Stimulated activated CD8-positive, alpha-beta memory T cell treated with anti-CD3 and anti-CD28 coated beads, Interleukin-15, amount 100 ng/mL, for 48 hours (primary cell): ENCODE data around the gene PDLIM5.

ENCODE experiments used
- DNase-seq, 2 donors: peaks; one replicate each; pipeline ENCODE4 v3.0.0-alpha.2; 2020; ENCODE audit warnings: low read depth in 2 of 2

PDLIM5 gene

GRCh38 chr4:94695384-94695783 is 243.6 kb downstream of the PDLIM5 start:
- no peak for DNase-seq

DNA sequence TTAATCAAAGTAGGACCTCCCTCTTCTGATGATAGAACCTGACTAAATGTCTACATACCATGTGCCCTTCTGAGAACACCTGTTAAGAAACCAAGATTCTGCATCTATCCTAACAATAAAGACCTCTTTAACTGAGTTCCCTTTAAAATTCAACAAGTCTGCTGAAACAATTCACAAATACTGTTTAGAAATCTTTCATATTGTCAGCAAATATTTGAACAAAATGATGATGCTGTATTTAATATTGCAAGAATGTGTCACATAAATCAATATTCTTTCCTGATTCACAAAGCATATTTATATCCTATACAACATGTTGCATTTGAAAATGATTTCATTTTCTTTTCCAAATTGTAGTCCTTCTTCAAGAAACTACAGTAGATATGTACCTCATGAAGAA is 246.4 kb downstream of the PDLIM5 start:
- no peak for DNase-seq

DNA sequence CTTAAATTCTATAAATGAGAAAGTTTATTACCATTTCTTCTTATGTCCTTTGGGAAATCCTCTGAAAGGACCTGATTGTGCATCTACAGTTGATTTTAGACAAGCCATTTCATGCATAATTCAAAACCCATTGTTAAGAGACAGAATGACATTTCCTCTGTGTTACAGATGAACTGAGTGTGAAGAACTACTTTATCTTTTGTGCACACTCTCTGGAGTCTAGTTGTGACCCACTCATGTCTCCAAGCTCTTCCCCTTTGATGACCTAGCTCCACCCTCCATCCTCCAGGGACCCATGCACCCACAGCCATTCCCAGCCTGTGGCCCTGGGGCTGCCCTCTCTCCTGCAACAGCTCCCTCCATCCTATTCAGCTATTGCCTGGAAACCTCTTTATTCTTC is 248.6 kb downstream of the PDLIM5 start:
- DNase-seq = no peak

DNA sequence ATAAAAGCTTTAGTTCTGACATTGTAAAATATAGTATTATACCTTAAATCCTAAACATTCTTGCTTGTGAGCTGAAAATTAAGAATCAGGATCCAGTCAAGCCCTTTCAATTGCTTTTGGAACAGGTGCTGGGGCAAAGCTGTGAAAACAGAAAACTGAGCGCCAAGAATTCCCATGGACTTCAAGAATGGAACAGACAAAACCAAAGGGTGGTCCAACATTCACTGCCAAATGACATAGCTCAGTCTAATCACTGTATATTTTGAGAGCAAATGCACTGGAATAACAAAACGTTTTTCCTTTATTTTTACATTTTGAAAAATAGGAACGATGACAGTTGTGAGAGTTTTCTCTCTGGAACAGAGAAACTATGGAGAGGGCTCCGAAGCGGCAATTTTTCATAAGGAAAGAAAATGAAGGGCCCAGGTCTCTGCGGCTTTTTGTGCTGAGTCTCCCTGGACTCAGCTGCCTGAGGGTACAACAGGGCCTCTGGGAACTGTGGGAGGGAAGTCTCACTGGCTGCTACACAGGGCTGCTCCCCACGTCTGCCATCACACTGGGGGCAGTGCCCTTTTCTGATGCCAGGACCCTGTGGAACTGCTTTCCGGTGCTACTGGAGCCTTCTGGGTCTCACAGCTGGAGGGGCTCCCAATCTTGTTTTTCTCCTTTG is 250.0 kb downstream of the PDLIM5 start:
- no peak for DNase-seq

DNA sequence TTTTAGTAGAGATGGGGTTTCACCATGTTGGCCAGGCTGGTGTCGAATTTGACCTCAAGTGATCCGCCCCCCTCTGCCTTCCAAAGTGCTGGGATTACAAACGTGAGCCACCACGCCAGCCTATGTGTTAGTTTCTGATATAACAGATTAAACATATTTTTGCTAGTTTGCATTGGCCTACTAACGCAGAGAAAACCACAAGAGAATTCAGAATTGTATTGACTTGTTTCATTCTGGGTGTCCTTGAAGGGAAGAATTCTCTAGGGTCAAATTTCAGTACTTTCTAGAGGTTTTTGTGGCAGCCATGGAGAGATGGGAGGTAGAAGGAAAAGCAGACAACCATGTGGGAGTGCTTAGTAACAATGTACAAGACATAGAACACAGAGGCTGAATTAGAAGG is 259.9 kb downstream of the PDLIM5 start:
- no peak for DNase-seq

DNA sequence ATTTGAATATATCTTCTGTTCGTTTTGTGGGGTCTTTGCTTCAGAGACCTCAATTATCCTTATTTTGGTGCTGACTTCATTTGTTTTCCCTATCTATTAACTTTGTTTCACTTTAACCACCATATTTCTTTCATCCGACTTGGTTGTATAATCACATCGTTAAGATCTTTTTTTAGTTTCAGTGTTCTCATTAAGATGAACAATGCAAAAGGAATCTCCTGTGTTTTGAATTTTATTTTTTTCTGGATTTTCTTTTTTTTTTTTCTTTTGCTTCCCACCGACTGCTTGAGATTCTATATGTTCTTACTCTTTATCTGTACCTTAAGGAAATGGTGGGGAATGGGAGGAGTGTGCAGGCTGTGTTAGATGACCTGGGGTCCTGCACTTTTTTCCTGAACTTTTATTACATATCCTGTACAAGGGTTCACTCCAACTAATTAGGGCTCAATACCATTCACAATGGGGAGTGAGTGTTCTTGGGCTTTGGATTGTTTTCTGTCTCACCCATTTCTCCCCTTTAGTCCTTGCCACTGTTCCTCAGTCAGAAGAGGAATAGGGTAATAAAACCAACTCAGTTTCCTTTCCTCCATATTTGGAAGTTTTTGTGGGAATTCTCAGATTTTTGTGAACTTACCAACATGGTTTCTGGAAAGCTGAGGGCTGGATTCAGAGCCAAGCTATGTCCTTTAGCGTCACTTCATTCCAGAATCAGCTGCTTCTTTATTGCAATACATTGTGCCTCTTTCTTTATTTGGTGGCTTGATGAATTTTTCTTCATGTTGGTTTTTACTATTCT is 262.8 kb downstream of the PDLIM5 start:
- DNase-seq = no peak

- no peak for DNase-seq
Measured at GRCh38 chr4:94715726-94716125, 264.0 kb downstream of the PDLIM5 start.
